ENCODE results near the gene PTPRK. TPM values are rescaled to one million over a fixed set of nuclear protein-coding genes. Genes with fewer than 3 reads are reported as not detected.
"Not testable (repeated sequence)": the region's sequence is repeated elsewhere in the genome, so short reads cannot be mapped to it uniquely, and the experiment has no call there.

Gene PTPRK
- total RNA-seq, 4 donors from 2014 or later, result 7.3 to 22.9 (median 13.0) TPM

DNA sequence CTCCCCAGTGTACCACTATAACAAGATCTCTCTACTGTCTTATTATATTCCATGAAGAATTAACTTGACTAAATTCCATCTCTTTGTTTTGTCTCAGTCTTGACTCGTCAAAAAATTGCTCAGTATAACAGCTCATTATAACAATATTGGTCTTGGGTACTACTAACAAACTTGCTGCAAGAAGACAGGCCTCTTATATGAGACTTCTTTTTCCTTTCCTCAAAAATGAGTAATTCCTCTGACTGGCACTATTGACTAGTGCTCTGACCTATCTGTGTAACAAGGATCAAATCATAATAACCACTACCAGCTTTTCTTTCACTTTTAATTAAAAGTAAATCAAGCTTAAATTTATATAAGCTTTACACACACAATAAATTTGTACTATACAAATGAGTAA is 528.3 kb downstream of the PTPRK start:
- H3K36me3 ChIP-seq, result no peaks in the 10 kb centered on the region

DNA sequence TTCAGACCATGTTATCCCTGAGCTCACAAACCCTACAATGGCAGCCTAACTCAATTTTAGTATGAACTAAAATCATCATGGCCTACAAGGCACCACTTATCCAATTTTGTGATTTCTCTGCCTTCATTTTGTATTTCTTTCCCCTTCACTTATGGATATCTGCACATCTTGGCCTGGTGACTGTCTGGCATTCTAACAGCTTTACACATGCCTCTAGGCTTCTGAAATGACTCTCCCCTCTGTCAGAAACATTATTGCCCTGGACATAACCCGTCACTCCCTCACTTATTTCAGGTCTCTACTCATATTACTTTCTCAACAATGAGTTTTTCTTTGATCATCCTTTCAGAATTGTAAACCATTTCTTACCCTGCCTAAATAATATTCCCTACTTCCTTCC is 530.3 kb downstream of the PTPRK start:
- in situ Hi-C loops (cut with MboI; ENCODE audit: low sequenced_read_pairs in 4 of 4) (no loop called here), intact Hi-C loops (cut with DNase I; ENCODE audit: low total_unique reads) (no loop called here)
- Histone ChIP-seq H3K27me3 (no peaks in the 10 kb centered on the region), H3K36me3 (no peaks in the 10 kb centered on the region), H3K9me3 (no peaks in the 10 kb centered on the region), H3K4me1 (no peaks in the 10 kb centered on the region), H3K4me3 (no peak overlapping the region), H3K27ac (no peak overlapping the region)
- DNase-seq (no peak), ATAC-seq (no peak)
- TF ChIP-seq, protein P1, sequence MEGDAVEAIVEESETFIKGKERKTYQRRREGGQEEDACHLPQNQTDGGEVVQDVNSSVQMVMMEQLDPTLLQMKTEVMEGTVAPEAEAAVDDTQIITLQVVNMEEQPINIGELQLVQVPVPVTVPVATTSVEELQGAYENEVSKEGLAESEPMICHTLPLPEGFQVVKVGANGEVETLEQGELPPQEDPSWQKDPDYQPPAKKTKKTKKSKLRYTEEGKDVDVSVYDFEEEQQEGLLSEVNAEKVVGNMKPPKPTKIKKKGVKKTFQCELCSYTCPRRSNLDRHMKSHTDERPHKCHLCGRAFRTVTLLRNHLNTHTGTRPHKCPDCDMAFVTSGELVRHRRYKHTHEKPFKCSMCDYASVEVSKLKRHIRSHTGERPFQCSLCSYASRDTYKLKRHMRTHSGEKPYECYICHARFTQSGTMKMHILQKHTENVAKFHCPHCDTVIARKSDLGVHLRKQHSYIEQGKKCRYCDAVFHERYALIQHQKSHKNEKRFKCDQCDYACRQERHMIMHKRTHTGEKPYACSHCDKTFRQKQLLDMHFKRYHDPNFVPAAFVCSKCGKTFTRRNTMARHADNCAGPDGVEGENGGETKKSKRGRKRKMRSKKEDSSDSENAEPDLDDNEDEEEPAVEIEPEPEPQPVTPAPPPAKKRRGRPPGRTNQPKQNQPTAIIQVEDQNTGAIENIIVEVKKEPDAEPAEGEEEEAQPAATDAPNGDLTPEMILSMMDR (IDR thresholded peaks at IDR 0.05 in 4 of 5, conservative IDR thresholded peaks at IDR 0.05 in 1 of 5), result no peak
- no peak for TF ChIP-seq POLR2A (IDR thresholded peaks at IDR 0.05)

More for the DNA sequence above, 528.3 kb downstream of the PTPRK start:
- DNase-seq, result no peak
- in situ Hi-C loops (cut with MboI; ENCODE audit: low sequenced_read_pairs in 4 of 4), result no loop called here
- H3K9me3 ChIP-seq, result no peaks in the 10 kb centered on the region
- ATAC-seq, result no peak
- H3K27me3 ChIP-seq, result no peaks in the 10 kb centered on the region
- H3K27ac ChIP-seq, result no peak overlapping the region
- no peak overlapping the region for H3K4me3 ChIP-seq
- no peaks in the 10 kb centered on the region for H3K4me1 ChIP-seq
- TF ChIP-seq, protein P1 (IDR thresholded peaks at IDR 0.05 in 4 of 5, conservative IDR thresholded peaks at IDR 0.05 in 1 of 5), result no peak
- no peak for TF ChIP-seq POLR2A (IDR thresholded peaks at IDR 0.05)
- intact Hi-C loops (cut with DNase I; ENCODE audit: low total_unique reads), result no loop called here

DNA sequence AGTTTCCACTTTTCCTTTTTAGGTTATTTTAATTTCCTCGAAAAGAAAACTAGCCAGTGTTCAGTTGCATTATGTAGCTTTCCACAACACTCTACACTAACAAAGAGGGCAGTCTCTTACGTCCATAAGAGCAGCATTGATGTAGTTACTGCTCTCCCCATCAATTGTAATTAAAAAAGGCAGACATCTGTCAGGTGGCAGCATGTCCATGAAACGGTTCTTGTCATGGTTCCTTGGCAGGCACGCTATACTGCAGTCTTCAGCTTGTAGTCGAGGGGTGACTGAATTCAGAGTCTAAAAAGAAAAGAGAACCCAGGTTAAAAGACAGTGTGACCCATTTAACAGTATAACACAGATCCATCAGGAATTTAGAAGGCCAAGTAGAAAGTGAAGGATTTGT is 539.4 kb downstream of the PTPRK start:
- DNase-seq, result no peak
- Histone ChIP-seq H3K9me3 (no peaks in the 10 kb centered on the region), H3K4me1 (no peaks in the 10 kb centered on the region), H3K27ac (no peak overlapping the region), H3K27me3 (no peaks in the 10 kb centered on the region), H3K36me3 (peaks cover 0 to 14% of the 10 kb centered on the region in 2 donors), H3K4me3 (no peak overlapping the region)
- TF ChIP-seq, protein P1 (IDR thresholded peaks at IDR 0.05 in 4 of 5, conservative IDR thresholded peaks at IDR 0.05 in 1 of 5), result no peak
- TF ChIP-seq POLR2A (IDR thresholded peaks at IDR 0.05), result no peak
- ATAC-seq, result no peak
- intact Hi-C loops (cut with DNase I; ENCODE audit: low total_unique reads) (no loop called here), in situ Hi-C loops (cut with MboI; ENCODE audit: low sequenced_read_pairs in 4 of 4) (no loop called here)

DNA sequence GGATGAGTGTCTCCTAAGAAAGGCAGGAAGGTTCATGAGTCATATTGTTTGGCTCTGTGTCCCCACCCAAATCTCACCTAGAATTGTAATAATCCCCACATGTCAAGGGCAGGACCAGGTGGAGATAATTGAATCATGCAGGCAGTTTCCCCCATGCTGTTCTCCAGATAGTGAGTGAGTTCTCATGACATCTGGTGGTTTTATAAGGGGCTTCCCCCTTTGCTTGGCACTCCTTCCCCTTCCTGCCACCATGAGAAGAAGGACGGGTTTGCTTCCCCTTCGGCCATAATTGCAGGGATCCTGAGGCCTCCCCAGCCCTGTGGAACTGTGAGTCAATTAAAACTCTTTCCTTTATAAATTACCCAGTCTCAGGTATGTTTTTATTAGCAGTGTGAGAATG is 542.2 kb downstream of the PTPRK start:
- peaks cover 0 to 16% of the 10 kb centered on the region in 2 donors for H3K36me3 ChIP-seq
- H3K9me3 ChIP-seq; H3K4me3 ChIP-seq; H3K4me1 ChIP-seq; intact Hi-C loops (cut with DNase I; ENCODE audit: low total_unique reads); H3K27ac ChIP-seq; H3K27me3 ChIP-seq; ATAC-seq; in situ Hi-C loops (cut with MboI; ENCODE audit: low sequenced_read_pairs in 4 of 4); DNase-seq: not testable (repeated sequence)

DNA sequence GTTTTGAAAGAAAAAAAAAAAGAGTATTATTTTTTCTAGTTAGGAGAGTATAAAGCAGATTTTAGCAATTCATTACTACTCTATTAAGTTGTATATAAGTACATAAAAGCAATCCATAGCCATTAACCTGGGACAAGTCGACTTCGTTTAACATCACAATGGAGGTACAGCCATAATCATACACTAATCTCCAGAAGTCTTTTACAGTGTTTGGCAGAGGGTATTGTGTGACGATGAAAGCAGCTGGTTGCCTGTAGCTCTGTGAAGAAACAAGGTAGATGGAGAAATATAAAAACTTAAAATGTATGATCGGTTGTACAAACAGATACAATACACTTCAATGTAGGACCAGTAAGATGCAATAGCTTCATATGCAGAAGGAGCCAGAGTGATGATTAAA is 543.6 kb downstream of the PTPRK start:
- Histone ChIP-seq H3K4me1 (no peaks in the 10 kb centered on the region), H3K27ac (no peak overlapping the region), H3K36me3 (peaks cover 0 to 29% of the 10 kb centered on the region in 2 donors), H3K27me3 (no peaks in the 10 kb centered on the region), H3K9me3 (no peaks in the 10 kb centered on the region), H3K4me3 (no peak overlapping the region)
- DNase-seq, result no peak
- intact Hi-C loops (cut with DNase I; ENCODE audit: low total_unique reads) (no loop called here), in situ Hi-C loops (cut with MboI; ENCODE audit: low sequenced_read_pairs in 4 of 4) (no loop called here)
- no peak for TF ChIP-seq POLR2A (IDR thresholded peaks at IDR 0.05)
- TF ChIP-seq, protein P1 (IDR thresholded peaks at IDR 0.05 in 4 of 5, conservative IDR thresholded peaks at IDR 0.05 in 1 of 5), result no peak
- ATAC-seq, result no peak
